GM18526 (cell line): ENCODE data around the gene DISP3.

Experiments
- POLR2A ChIP-seq: IDR thresholded peaks from 3 replicates; pipeline ENCODE4 v1.6.1; 2011; ENCODE audit not compliant: insufficient read length; ENCODE audit errors: extremely low read depth

Gene DISP3

GRCh38 chr1:11585389-11585788 lies 106.4 kb downstream of the DISP3 start:
- no peak for TF ChIP-seq POLR2A
